GM23338 (cell line): ENCODE results near the gene CTSF.

Source experiments
- CREB1 ChIP-seq: fragments of 250-450 bp; sonication (Bioruptor Pico); IDR thresholded peaks from 2 replicates; pipeline ENCODE4 v1.5.0; 2020; ENCODE audit warnings: low read depth, mild to moderate bottlenecking, moderate library complexity
- EZH2 ChIP-seq: fragments of 200-600 bp; sonication (generic); IDR thresholded peaks from one replicate; pipeline ENCODE4 v1.8.0; 2017; ENCODE audit warnings: antibody characterized with exemption, mild to moderate bottlenecking, low read depth; ENCODE audit not compliant: unreplicated experiment
- EZH2phosphoT487 ChIP-seq: fragments of 200-600 bp; sonication (generic); IDR thresholded peaks from one replicate; pipeline ENCODE4 v1.8.1; 2018; ENCODE audit warnings: antibody characterized with exemption; ENCODE audit not compliant: unreplicated experiment
- POLR2AphosphoS5 ChIP-seq: IDR thresholded peaks from 2 replicates; pipeline ENCODE4 v1.6.1; 2016; ENCODE audit warnings: antibody characterized with exemption, low read depth
- STAT1 ChIP-seq: IDR thresholded peaks from one replicate; pipeline ENCODE4 v1.6.1; 2016; ENCODE audit warnings: antibody characterized with exemption; ENCODE audit not compliant: unreplicated experiment
- ZNF114 ChIP-seq: fragments of 250-450 bp; sonication (Bioruptor Pico); IDR thresholded peaks from 2 replicates; pipeline ENCODE4 v1.5.0; 2020; ENCODE audit warnings: mild to moderate bottlenecking, moderate library complexity
- ZNF331 ChIP-seq: fragments of 250-450 bp; sonication (Bioruptor Pico); IDR thresholded peaks from 2 replicates; pipeline ENCODE4 v1.5.0; 2020; ENCODE audit warnings: low read depth, mild to moderate bottlenecking, moderate library complexity
- TF ChIP-seq, protein P1 (sequence below), 2 experiments: fragments of 200-600 bp in 1 of 2; sonication (generic) in 1 of 2; conservative IDR thresholded peaks; 2 replicates each; pipeline versions ENCODE4 v1.5.1 to v1.6.1; 2016 to 2017; ENCODE audit warnings: antibody characterized with exemption in 2 of 2, low read depth in 2 of 2, mild to moderate bottlenecking in 2 of 2, moderate library complexity in 1 of 2

DNA sequence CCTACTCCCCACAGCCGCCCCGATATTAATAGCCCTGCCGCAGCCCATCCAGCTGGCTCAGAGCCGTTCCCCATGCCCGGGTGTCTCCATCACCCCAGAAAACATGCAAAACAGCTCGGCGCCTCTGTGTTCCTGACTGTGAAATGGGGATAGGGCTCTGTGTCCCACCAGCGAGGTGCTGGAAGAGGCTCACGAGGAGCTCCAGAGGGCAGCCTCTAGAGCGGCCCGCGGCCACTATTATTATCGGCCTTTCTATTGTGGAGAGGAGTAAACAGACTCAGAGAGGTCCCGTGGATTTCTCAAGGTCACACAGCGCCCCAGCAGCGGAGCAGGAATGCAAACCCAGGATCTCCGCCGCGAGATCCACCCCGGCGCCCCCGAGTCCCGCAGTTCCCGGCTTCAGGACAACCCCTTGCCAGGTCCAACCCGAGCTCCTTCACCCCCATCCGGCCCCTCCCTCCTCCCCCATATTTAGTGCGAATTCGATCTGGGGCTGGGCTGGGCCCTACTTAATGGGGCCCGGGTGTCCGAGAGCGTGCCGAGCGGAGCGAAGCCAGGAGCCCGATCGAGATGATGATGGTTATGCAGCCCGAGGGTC lies 21.9 kb downstream of the CTSF start, which contains the start of gene ACTN3:
- TF ChIP-seq STAT1 = no peak
- TF ChIP-seq, protein P1, sequence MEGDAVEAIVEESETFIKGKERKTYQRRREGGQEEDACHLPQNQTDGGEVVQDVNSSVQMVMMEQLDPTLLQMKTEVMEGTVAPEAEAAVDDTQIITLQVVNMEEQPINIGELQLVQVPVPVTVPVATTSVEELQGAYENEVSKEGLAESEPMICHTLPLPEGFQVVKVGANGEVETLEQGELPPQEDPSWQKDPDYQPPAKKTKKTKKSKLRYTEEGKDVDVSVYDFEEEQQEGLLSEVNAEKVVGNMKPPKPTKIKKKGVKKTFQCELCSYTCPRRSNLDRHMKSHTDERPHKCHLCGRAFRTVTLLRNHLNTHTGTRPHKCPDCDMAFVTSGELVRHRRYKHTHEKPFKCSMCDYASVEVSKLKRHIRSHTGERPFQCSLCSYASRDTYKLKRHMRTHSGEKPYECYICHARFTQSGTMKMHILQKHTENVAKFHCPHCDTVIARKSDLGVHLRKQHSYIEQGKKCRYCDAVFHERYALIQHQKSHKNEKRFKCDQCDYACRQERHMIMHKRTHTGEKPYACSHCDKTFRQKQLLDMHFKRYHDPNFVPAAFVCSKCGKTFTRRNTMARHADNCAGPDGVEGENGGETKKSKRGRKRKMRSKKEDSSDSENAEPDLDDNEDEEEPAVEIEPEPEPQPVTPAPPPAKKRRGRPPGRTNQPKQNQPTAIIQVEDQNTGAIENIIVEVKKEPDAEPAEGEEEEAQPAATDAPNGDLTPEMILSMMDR (conservative IDR thresholded peaks at IDR 0.05; ENCODE audit: low read depth in 2 of 2) = no peak
- TF ChIP-seq EZH2phosphoT487 = no peak
- TF ChIP-seq POLR2AphosphoS5 = peak; percentile 54
- no peak for TF ChIP-seq CREB1 (CRISPR knock-in tag)
- no peak for TF ChIP-seq EZH2
- no peak for TF ChIP-seq ZNF331
- no peak for TF ChIP-seq ZNF114 (CRISPR knock-in tag)
